K562 (cell line): ENCODE measurements around the gene OPRD1. TPM values are rescaled to one million over a fixed set of nuclear protein-coding genes. Genes with fewer than 3 reads are reported as not detected.

Experiments used
- CHCHD3 ChIP-seq: fragments of 250-450 bp; sonication (Bioruptor Pico); IDR thresholded peaks from 2 replicates; pipeline ENCODE4 v2.1.2; 2022; ENCODE audit warnings: mild to moderate bottlenecking
- FUS ChIP-seq: fragments of 200-400 bp; formaldehyde crosslinking; optimal IDR thresholded peaks from 2 replicates; pipeline ENCODE3; 2017; ENCODE audit warnings: low read depth, low read length
- HDAC2 ChIP-seq: fragments of 450-650 bp; IDR thresholded peaks from 2 replicates; pipeline ENCODE4 v1.6.1; 2016; ENCODE audit warnings: mild to moderate bottlenecking
- MITF ChIP-seq: IDR thresholded peaks from 2 replicates; pipeline ENCODE4 v1.6.1; 2014; ENCODE audit warnings: antibody characterized with exemption
- MNT ChIP-seq, 2 experiments: fragments of 450-650 bp; conservative IDR thresholded peaks; 2 replicates each; pipeline ENCODE4 v1.6.1; 2017; ENCODE audit warnings: mild to moderate bottlenecking in 2 of 2, moderate library complexity in 2 of 2
- MYBL2 ChIP-seq, 2 experiments: fragments of 450-650 bp in 1 of 2; sonication (generic) in 1 of 2; formaldehyde crosslinking in 1 of 2; IDR thresholded peaks; 2 replicates each; pipeline versions ENCODE4 v1.6.1 to v1.8.1; 2017 to 2022; ENCODE audit warnings: borderline replicate concordance in 1 of 2, inconsistent platforms in 1 of 2, low read depth in 1 of 2, mild to moderate bottlenecking in 1 of 2, missing genetic modification reagents in 1 of 2, moderate library complexity in 1 of 2
- NFIC ChIP-seq: fragments of 450-650 bp; IDR thresholded peaks from 2 replicates; pipeline ENCODE4 v1.6.1; 2017; ENCODE audit warnings: mild to moderate bottlenecking, inconsistent platforms
- NR2C2 ChIP-seq, 2 experiments: fragments of 200-800 bp in 1 of 2; sonication (Bioruptor generic) in 1 of 2; sonication (generic) in 1 of 2; formaldehyde crosslinking in 1 of 2; IDR thresholded peaks; 2 replicates each; pipeline versions ENCODE4 v1.6.1 to v1.8.0; 2016 to 2022; ENCODE audit warnings: mild to moderate bottlenecking in 1 of 2, missing compliant biosample characterization in 1 of 2, missing genetic modification characterization in 1 of 2, missing genetic modification reagents in 1 of 2
- SRSF3 ChIP-seq: fragments of 200-400 bp; formaldehyde crosslinking; IDR thresholded peaks from 2 replicates; pipeline ENCODE4 v1.6.1; 2016; ENCODE audit warnings: mild to moderate bottlenecking, low read length, moderate library complexity; ENCODE audit not compliant: insufficient read depth
- TAF9B ChIP-seq: fragments of 450-650 bp; IDR thresholded peaks from 2 replicates; pipeline ENCODE4 v1.6.1; 2018; ENCODE audit warnings: mild to moderate bottlenecking; ENCODE audit not compliant: partially characterized antibody
- TCF3 ChIP-seq: sonication (generic); formaldehyde crosslinking; IDR thresholded peaks from 2 replicates; pipeline ENCODE4 v1.4.0; 2020; ENCODE audit warnings: mild to moderate bottlenecking, missing genetic modification reagents
- TRIM24 ChIP-seq, 2 experiments: fragments of 450-650 bp; IDR thresholded peaks; 2 replicates each; pipeline ENCODE4 v1.6.1; 2016
- TRIM28 ChIP-seq: fragments of 450-650 bp; IDR thresholded peaks from 2 replicates; pipeline ENCODE4 v1.6.1; 2017
- polyA plus RNA-seq, 8 experiments: library from polyadenylated mRNA; depleted of rRNA in 4 of 8; stranded (reverse) in 5 of 8; unstranded in 3 of 8; fragments of >200 nt; fragmentation: Nextera tagmentation in 2 of 8; fragmentation: Illumina TruSeq in 1 of 8; extraction: Ambion mirVana in 2 of 8; extraction: Trizol in 1 of 8; gene quantifications; 2 replicates each; pipeline versions ENCODE4 v1.2.1 to v1.2.3, GENCODE V29; 2011 to 2014; ENCODE audit warnings: inconsistent platforms in 1 of 8, missing spikeins in 1 of 8
- total RNA-seq, 7 experiments: library from RNA; depleted of rRNA in 6 of 7; stranded (reverse); fragments of >200 nt in 6 of 7; fragmentation: Illumina TruSeq in 2 of 7; extraction: Trizol in 2 of 7; gene quantifications; 2 replicates each; pipeline versions ENCODE4 v1.2.1 to v1.2.3, GENCODE V29; 2011 to 2021; ENCODE audit warnings: low replicate concordance in 1 of 7
- TF ChIP-seq, protein P1 (sequence below), 2 experiments: fragments of 450-650 bp; IDR thresholded peaks; 2 replicates each; pipeline ENCODE4 v1.6.1; 2018; ENCODE audit warnings: mild to moderate bottlenecking in 2 of 2, low read depth in 1 of 2; ENCODE audit not compliant: partially characterized antibody in 2 of 2
- TF ChIP-seq, protein P2 (sequence below): sonication (generic); formaldehyde crosslinking; IDR thresholded peaks from 2 replicates; pipeline ENCODE4 v1.8.0; 2022; ENCODE audit warnings: missing genetic modification reagents, mild to moderate bottlenecking, moderate library complexity, borderline replicate concordance

OPRD1 gene
- total and polyA plus RNA-seq, 9 of the 15 experiments (the other 6 are each of a cell fraction or from before 2014, with no cell fraction given): under 0.01 to 0.03 (median under 0.01) TPM; not detected in 6

- TF ChIP-seq, protein P1, sequence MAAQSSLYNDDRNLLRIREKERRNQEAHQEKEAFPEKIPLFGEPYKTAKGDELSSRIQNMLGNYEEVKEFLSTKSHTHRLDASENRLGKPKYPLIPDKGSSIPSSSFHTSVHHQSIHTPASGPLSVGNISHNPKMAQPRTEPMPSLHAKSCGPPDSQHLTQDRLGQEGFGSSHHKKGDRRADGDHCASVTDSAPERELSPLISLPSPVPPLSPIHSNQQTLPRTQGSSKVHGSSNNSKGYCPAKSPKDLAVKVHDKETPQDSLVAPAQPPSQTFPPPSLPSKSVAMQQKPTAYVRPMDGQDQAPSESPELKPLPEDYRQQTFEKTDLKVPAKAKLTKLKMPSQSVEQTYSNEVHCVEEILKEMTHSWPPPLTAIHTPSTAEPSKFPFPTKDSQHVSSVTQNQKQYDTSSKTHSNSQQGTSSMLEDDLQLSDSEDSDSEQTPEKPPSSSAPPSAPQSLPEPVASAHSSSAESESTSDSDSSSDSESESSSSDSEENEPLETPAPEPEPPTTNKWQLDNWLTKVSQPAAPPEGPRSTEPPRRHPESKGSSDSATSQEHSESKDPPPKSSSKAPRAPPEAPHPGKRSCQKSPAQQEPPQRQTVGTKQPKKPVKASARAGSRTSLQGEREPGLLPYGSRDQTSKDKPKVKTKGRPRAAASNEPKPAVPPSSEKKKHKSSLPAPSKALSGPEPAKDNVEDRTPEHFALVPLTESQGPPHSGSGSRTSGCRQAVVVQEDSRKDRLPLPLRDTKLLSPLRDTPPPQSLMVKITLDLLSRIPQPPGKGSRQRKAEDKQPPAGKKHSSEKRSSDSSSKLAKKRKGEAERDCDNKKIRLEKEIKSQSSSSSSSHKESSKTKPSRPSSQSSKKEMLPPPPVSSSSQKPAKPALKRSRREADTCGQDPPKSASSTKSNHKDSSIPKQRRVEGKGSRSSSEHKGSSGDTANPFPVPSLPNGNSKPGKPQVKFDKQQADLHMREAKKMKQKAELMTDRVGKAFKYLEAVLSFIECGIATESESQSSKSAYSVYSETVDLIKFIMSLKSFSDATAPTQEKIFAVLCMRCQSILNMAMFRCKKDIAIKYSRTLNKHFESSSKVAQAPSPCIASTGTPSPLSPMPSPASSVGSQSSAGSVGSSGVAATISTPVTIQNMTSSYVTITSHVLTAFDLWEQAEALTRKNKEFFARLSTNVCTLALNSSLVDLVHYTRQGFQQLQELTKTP (IDR thresholded peaks at IDR 0.05; ENCODE audit: low read depth in 1 of 2, partially characterized antibody in 2 of 2): no peak
- no peak for TF ChIP-seq CHCHD3
- TF ChIP-seq TRIM28: no peak
- no peak for TF ChIP-seq FUS
- TF ChIP-seq NFIC: peak; percentile 65; the same call in 1 of the 2 replicates
- TF ChIP-seq NR2C2 (CRISPR knock-in tag; IDR thresholded peaks at IDR 0.05): no peak
- TF ChIP-seq NR2C2 (tag; IDR thresholded peaks at IDR 0.05): 0 out of 2 replicates have a peak, but pooled peaks have one; percentile 20
- no peak for TF ChIP-seq MYBL2 (IDR thresholded peaks at IDR 0.05; ENCODE audit: low read depth)
- TF ChIP-seq MYBL2 (CRISPR knock-in tag; IDR thresholded peaks at IDR 0.05; ENCODE audit: borderline replicate concordance): no peak
- TF ChIP-seq TRIM24 (IDR thresholded peaks at IDR 0.05): peak in 1 of 2 experiments; percentile 75; a peak in 1 of 4 replicates
- no peak for TF ChIP-seq SRSF3
- TF ChIP-seq, protein P2, sequence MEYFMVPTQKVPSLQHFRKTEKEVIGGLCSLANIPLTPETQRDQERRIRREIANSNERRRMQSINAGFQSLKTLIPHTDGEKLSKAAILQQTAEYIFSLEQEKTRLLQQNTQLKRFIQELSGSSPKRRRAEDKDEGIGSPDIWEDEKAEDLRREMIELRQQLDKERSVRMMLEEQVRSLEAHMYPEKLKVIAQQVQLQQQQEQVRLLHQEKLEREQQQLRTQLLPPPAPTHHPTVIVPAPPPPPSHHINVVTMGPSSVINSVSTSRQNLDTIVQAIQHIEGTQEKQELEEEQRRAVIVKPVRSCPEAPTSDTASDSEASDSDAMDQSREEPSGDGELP (CRISPR knock-in tag): peak; percentile 76
- no peak for TF ChIP-seq TAF9B
- peak; percentile 89 for TF ChIP-seq HDAC2
- peak in 1 of 2 experiments; percentile 49; a peak in 1 of 4 replicates for TF ChIP-seq MNT (conservative IDR thresholded peaks at IDR 0.05)
- peak; percentile 91 for TF ChIP-seq TCF3 (CRISPR knock-in tag)
- TF ChIP-seq MITF: no peak
These were observed 90.8 kb downstream of the OPRD1 start (continued) for GRCh38 chr1:28902738-28903137.
